D721Med (cell line): ENCODE results near the gene TFR2.
A peak's percentile ranks its signal among the peaks of the same experiment; 100 is the strongest.

Experiments
- DNase-seq: peaks from one replicate; pipeline ENCODE4 v3.0.0; 2011; ENCODE audit warnings: low spot score; ENCODE audit not compliant: insufficient read length
- FAIRE-seq: peaks from 2 replicates; lab custom pipeline; 2011; peaks lifted over from hg19 to GRCh38; lab: Jason Lieb, UNC
- CTCF ChIP-seq: IDR thresholded peaks from 2 replicates; pipeline ENCODE4 v1.5.1; 2012; ENCODE audit warnings: mild to moderate bottlenecking, control low read depth; ENCODE audit not compliant: insufficient read depth; ENCODE audit errors: missing control alignments

TFR2 gene

GRCh38 chr7:100586266-100587025 is 54.9 kb downstream of the TFR2 start, which contains the start of gene FBXO24:
Gene FBXO24 (plus strand): TSS chr7:100586328. CDS start chr7:100586626, 298 bp downstream.
- FAIRE-seq (peak; percentile 74), DNase-seq (peak; percentile 97)
- TF ChIP-seq CTCF: no peak

- FAIRE-seq (no peak), DNase-seq (peak; percentile 97)
- no peak for TF ChIP-seq CTCF
These were observed 55.7 kb downstream of the TFR2 start, which contains the start of gene LRCH4 for GRCh38 chr7:100585511-100586265. Gene LRCH4 (minus strand): TSS chr7:100586129. CDS start chr7:100586100, 29 bp downstream.

GRCh38 chr7:100584683-100585510 is 56.5 kb downstream of the TFR2 start:
- FAIRE-seq (no peak), DNase-seq (peak; percentile 75)
- TF ChIP-seq CTCF: no peak

GRCh38 chr7:100584054-100584682 is 57.2 kb downstream of the TFR2 start:
- no peak for FAIRE-seq
- DNase-seq: no peak
- no peak for TF ChIP-seq CTCF

GRCh38 chr7:100583132-100584053 is 58.0 kb downstream of the TFR2 start:
- DNase-seq (no peak), FAIRE-seq (no peak)
- no peak for TF ChIP-seq CTCF

GRCh38 chr7:100582650-100583049 is 58.7 kb downstream of the TFR2 start:
- DNase-seq (no peak), FAIRE-seq (no peak)
- TF ChIP-seq CTCF: no peak
